Measurements from ENCODE around the gene LPIN3. TPM values are rescaled to one million over a fixed set of nuclear protein-coding genes. Genes with fewer than 3 reads are reported as not detected.

Gene LPIN3
- total and polyA plus RNA-seq, 12 donors = 1.8 to 49.7 (median 9.7) TPM

- no peak overlapping the region for H3K27ac ChIP-seq
- no peak for DNase-seq
- H3K4me1 ChIP-seq (replicated peaks in 1 of 2) = no peaks in the 10 kb centered on the region
- no peak for TF ChIP-seq POLR2A (IDR thresholded peaks at IDR 0.05)
- no peak for TF ChIP-seq CTCF (IDR thresholded peaks at IDR 0.05)
- intact Hi-C loops (cut with DNase I) = no loop called here
- WGBS, 4 donors = 89 to 100% (median 98%) methylated on average over 2 to 3 of the region's 3 CpGs
- H3K9me3 ChIP-seq (replicated peaks in 1 of 3) = no peaks in the 10 kb centered on the region
- no peaks in the 10 kb centered on the region for H3K27me3 ChIP-seq
- H3K4me3 ChIP-seq = no peak overlapping the region
- no peaks in the 10 kb centered on the region for H3K36me3 ChIP-seq (replicated peaks in 1 of 2)
These were observed 14.6 kb downstream of the LPIN3 start for GRCh38 chr20:41355192-41355591.

- intact Hi-C loops (cut with DNase I) = no loop called here
- Histone ChIP-seq H3K27me3 (no peaks in the 10 kb centered on the region), H3K4me1 (replicated peaks in 1 of 2) (no peaks in the 10 kb centered on the region), H3K36me3 (replicated peaks in 1 of 2) (no peaks in the 10 kb centered on the region), H3K27ac (no peak overlapping the region), H3K9me3 (replicated peaks in 1 of 3) (no peaks in the 10 kb centered on the region), H3K4me3 (no peak overlapping the region)
- TF ChIP-seq CTCF (IDR thresholded peaks at IDR 0.05) = no peak
- TF ChIP-seq POLR2A (IDR thresholded peaks at IDR 0.05) = no peak
- no peak for DNase-seq
- 95 to 100% (median 97%) methylated on average over 5 to 7 of the region's 7 CpGs for WGBS, 4 donors
These were observed 15.1 kb downstream of the LPIN3 start for GRCh38 chr20:41355598-41356203.

- intact Hi-C loops (cut with DNase I) = no loop called here
- TF ChIP-seq CTCF (IDR thresholded peaks at IDR 0.05) = no peak
- no peak for TF ChIP-seq POLR2A (IDR thresholded peaks at IDR 0.05)
These were observed 16.3 kb downstream of the LPIN3 start for GRCh38 chr20:41356951-41357350.

GRCh38 chr20:41357424-41358163 lies 17.0 kb downstream of the LPIN3 start:
- 90 to 93% (median 91%) methylated on average over 3 to 11 of the region's 11 CpGs for WGBS, 4 donors
- no peaks in the 10 kb centered on the region for H3K9me3 ChIP-seq (replicated peaks in 1 of 3)
- H3K36me3 ChIP-seq (replicated peaks in 1 of 2) = no peaks in the 10 kb centered on the region
- no peaks in the 10 kb centered on the region for H3K4me1 ChIP-seq (replicated peaks in 1 of 2)
- TF ChIP-seq CTCF (IDR thresholded peaks at IDR 0.05) (no peak), POLR2A (IDR thresholded peaks at IDR 0.05) (no peak)
- H3K4me3 ChIP-seq = no peak overlapping the region
- no peak for DNase-seq
- intact Hi-C loops (cut with DNase I) = no loop called here
- H3K27me3 ChIP-seq = no peaks in the 10 kb centered on the region
- H3K27ac ChIP-seq = no peak overlapping the region

More at GRCh38 chr20:41356951-41357350, 16.3 kb downstream of the LPIN3 start:
- no peak for DNase-seq
- Histone ChIP-seq H3K9me3 (replicated peaks in 1 of 3) (no peaks in the 10 kb centered on the region), H3K36me3 (replicated peaks in 1 of 2) (no peaks in the 10 kb centered on the region), H3K27ac (no peak overlapping the region), H3K4me1 (replicated peaks in 1 of 2) (no peaks in the 10 kb centered on the region), H3K27me3 (no peaks in the 10 kb centered on the region), H3K4me3 (no peak overlapping the region)
- 83 to 93% (median 91%) methylated on average over 9 to 13 of the region's 13 CpGs for WGBS, 4 donors
